Parathyroid adenoma (tissue), 2 donors: ENCODE results near the gene WIPF3.

Source experiments
- H2AFZ ChIP-seq: fragments of 300-600 bp; sonication (generic); one replicate; pipeline ENCODE4 v1.7.0; 2017; ENCODE audit warnings: antibody characterized with exemption, mild to moderate bottlenecking
- H3K27ac ChIP-seq: fragments of 300-600 bp; sonication (generic); one replicate; pipeline ENCODE4 v1.7.0; 2017
- H3K27me3 ChIP-seq: fragments of 300-600 bp; sonication (generic); one replicate; pipeline ENCODE4 v1.7.0; 2017; ENCODE audit warnings: low read length; ENCODE audit not compliant: control insufficient read depth, insufficient read depth
- H3K36me3 ChIP-seq: fragments of 300-600 bp; sonication (generic); one replicate; pipeline ENCODE4 v1.7.0; 2017; ENCODE audit warnings: low read length; ENCODE audit not compliant: control insufficient read depth, insufficient read depth
- H3K4me1 ChIP-seq: fragments of 300-600 bp; sonication (generic); one replicate; pipeline ENCODE4 v1.7.0; 2017; ENCODE audit warnings: control low read depth
- H3K4me2 ChIP-seq: fragments of 300-600 bp; sonication (generic); one replicate; pipeline ENCODE4 v1.7.0; 2017; ENCODE audit warnings: low read length
- H3K4me3 ChIP-seq: fragments of 300-600 bp; sonication (generic); one replicate; pipeline ENCODE4 v1.7.0; 2017; ENCODE audit warnings: low read depth, low read length
- H3K79me2 ChIP-seq: fragments of 300-600 bp; sonication (generic); one replicate; pipeline ENCODE4 v1.7.0; 2017; ENCODE audit warnings: control low read depth
- H3K9ac ChIP-seq: fragments of 300-600 bp; sonication (generic); one replicate; pipeline ENCODE4 v1.7.0; 2017; ENCODE audit warnings: mild to moderate bottlenecking
- H3K9me3 ChIP-seq: fragments of 300-600 bp; sonication (generic); one replicate; pipeline ENCODE4 v1.7.0; 2017; ENCODE audit warnings: low read length; ENCODE audit not compliant: control insufficient read depth
- TF ChIP-seq, protein P1 (sequence below): fragments of 300-600 bp; sonication (generic); IDR thresholded peaks from one replicate; pipeline ENCODE4 v1.7.0; 2017; ENCODE audit warnings: antibody characterized with exemption, mild to moderate bottlenecking
- donor health status: primary hyperparathyroidism.

The WIPF3 gene

DNA sequence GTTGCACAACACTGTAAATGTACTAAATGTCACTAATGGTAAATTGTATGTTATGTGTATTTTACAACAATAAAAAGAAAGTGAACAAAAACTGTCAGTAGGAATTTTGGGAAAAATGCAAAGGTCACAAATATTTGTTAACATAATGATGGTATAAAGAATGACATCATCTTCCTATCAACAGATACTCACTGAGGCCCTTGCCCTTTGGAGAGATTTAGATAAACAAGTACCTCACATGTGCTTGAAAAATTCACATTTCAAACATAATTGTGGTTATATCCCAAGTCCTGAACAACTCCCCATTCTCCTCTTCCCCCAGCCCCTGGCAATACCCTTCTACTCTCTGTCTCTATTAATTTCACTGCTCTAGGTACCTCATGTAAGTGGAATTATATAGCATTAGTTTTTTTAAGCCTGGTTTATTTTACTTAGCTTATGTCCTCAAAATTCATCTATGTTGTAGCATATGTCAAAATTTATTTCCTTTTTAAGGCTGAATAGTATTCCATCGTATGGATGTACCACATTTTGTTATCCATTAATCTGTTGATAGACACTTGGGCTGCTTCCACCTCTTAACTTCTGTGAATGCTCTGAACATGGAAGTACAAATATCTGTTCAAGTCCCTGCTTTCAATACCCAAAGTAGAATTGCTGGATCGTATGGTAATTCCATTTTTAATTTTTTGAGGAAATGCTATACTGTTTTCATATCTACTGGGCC lies 90.5 kb downstream of the WIPF3 start:
- Histone ChIP-seq H3K4me2 (no peak overlapping the region), H3K4me3 (no peak overlapping the region), H3K4me1 (peaks cover 8% of the 10 kb centered on the region), H3K27me3 (no peaks in the 10 kb centered on the region), H3K27ac (no peak overlapping the region), H2AFZ (no peak overlapping the region), H3K9ac (no peak overlapping the region), H3K9me3 (peaks cover 2% of the 10 kb centered on the region), H3K36me3 (no peaks in the 10 kb centered on the region), H3K79me2 (no peaks in the 10 kb centered on the region)
- TF ChIP-seq, protein P1, sequence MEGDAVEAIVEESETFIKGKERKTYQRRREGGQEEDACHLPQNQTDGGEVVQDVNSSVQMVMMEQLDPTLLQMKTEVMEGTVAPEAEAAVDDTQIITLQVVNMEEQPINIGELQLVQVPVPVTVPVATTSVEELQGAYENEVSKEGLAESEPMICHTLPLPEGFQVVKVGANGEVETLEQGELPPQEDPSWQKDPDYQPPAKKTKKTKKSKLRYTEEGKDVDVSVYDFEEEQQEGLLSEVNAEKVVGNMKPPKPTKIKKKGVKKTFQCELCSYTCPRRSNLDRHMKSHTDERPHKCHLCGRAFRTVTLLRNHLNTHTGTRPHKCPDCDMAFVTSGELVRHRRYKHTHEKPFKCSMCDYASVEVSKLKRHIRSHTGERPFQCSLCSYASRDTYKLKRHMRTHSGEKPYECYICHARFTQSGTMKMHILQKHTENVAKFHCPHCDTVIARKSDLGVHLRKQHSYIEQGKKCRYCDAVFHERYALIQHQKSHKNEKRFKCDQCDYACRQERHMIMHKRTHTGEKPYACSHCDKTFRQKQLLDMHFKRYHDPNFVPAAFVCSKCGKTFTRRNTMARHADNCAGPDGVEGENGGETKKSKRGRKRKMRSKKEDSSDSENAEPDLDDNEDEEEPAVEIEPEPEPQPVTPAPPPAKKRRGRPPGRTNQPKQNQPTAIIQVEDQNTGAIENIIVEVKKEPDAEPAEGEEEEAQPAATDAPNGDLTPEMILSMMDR = no peak

DNA sequence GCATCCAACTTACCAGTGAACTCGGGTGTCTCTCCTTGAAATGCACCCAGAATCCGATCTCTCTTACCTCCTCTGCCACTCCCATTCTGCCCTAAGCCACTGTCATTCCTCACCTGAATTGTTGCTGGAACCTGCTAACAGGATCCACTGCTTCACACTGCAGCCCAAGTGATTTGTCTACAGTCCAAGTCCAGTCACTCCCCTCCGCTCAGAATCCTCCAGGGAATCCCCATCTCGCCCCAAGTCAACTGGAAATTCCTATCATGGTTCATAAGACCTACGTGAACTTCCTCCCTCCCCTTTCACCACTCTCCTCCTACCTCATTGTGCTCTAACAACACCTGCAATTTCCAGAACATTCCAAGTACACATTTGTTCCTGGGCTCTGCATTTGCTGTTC lies 92.0 kb downstream of the WIPF3 start:
- H3K9ac ChIP-seq = no peak overlapping the region
- peaks cover 2% of the 10 kb centered on the region for H3K9me3 ChIP-seq
- no peak overlapping the region for H3K4me2 ChIP-seq
- no peaks in the 10 kb centered on the region for H3K79me2 ChIP-seq
- H3K4me1 ChIP-seq = no peaks in the 10 kb centered on the region
- no peaks in the 10 kb centered on the region for H3K27me3 ChIP-seq
- H3K27ac ChIP-seq = no peak overlapping the region
- H3K4me3 ChIP-seq = no peak overlapping the region
- H2AFZ ChIP-seq = no peak overlapping the region
- H3K36me3 ChIP-seq = no peaks in the 10 kb centered on the region
- TF ChIP-seq, protein P1 = no peak

DNA sequence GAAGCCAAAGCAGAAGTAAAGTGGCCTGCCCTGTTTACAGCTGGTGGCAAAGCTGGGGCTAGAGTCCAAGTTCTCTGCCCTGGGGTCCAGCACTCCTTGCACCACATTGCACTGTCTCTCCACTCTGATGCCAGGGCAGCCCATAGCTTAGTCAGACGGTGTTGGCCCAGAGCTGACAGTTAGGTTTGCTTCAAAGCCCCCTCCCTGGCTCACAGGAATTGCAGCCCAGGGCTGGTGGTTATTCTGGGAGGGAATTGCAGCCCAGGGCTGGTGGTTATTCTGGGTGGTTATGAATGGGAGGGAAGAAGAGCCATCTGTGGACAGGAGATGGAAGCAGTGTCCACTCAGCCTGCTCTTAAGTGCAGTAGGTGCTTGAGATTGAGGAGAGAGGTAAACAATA lies 94.4 kb downstream of the WIPF3 start:
- Histone ChIP-seq H3K4me2 (no peak overlapping the region), H3K9ac (no peak overlapping the region), H3K9me3 (peaks cover 2% of the 10 kb centered on the region), H3K79me2 (no peaks in the 10 kb centered on the region), H3K27me3 (no peaks in the 10 kb centered on the region), H3K36me3 (no peaks in the 10 kb centered on the region), H3K4me1 (no peaks in the 10 kb centered on the region), H2AFZ (no peak overlapping the region), H3K27ac (no peak overlapping the region), H3K4me3 (no peak overlapping the region)
- TF ChIP-seq, protein P1 = no peak

DNA sequence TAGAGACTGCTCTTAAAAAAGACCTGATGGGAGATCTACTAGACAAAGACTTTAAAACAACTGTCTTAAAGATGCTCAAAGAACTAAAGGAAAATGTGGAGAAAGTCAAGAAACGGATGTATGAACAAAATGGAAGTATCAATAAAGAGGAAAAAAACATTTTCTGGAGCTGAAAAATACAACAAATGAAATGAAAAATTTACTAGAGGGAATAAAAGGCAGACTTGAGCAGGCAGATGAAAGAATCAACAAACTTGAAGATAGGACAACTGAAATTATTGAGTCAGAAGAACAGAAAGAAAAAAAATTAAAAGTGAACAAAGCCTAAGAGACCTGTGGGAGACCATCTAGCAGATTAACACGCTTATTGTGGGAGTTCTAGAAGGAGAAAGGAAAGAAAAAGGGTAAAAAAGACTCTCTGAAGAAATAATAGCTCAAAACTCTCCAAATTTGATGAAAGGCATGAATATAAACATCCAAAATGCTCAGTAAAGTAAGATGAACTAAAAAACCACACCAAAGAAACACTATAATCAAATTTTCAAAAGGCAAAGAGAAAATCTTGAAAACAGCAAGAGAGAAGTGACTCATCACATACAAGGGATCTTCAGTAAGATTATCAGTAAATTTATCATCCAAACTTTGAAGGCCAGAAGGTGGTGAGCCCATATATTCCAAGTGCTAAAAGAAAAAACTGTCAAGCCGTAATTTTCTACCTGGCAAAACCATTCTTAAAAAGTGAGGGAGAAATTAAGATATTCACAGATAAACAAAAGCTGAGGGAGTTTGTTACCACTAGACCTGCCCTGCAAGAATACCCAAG lies 100.1 kb downstream of the WIPF3 start:
- no peaks in the 10 kb centered on the region for H3K27me3 ChIP-seq
- TF ChIP-seq, protein P1 = no peak
- no peak overlapping the region for H3K4me2 ChIP-seq
- no peaks in the 10 kb centered on the region for H3K79me2 ChIP-seq
- H3K9me3 ChIP-seq = no peaks in the 10 kb centered on the region
- no peaks in the 10 kb centered on the region for H3K36me3 ChIP-seq
- no peak overlapping the region for H2AFZ ChIP-seq
- H3K4me1 ChIP-seq = no peaks in the 10 kb centered on the region
- no peak overlapping the region for H3K9ac ChIP-seq
- no peak overlapping the region for H3K27ac ChIP-seq
- no peak overlapping the region for H3K4me3 ChIP-seq
